Activated CD8-positive, alpha-beta memory T cell treated with anti-CD3 and anti-CD28 coated beads, Interleukin-2, amount 10 ng/mL, durations not matched to agents 7 days and 5 days (primary cell): ENCODE measurements around the gene PLA2G4E. TPM values are rescaled to one million over a fixed set of nuclear protein-coding genes. Genes with fewer than 3 reads are reported as not detected.

ENCODE experiments used
- ATAC-seq: fragments of 150-1000 bp; cut with Tn5 transposase; one replicate; pipeline ENCODE4 v1.10.0; 2021; ENCODE audit warnings: moderate library complexity
- CTCF ChIA-PET: fragments of 350-600 bp; sonication (Branson Sonifier 250); formaldehyde crosslinking; loops from one replicate; lab custom pipeline; 2021; ENCODE audit warnings: antibody characterized with exemption; lab: Charles Lee
- DNase-seq: peaks from one replicate; pipeline ENCODE4 v3.0.0-alpha.2; 2020
- H3K27ac Mint-ChIP-seq: one replicate; pipeline ENCODE4 v1.8.0; 2021; ENCODE audit warnings: mild to moderate bottlenecking, mixed read lengths
- H3K27me3 Mint-ChIP-seq: one replicate; pipeline ENCODE4 v1.8.0; 2021; ENCODE audit warnings: mixed read lengths
- H3K36me3 Mint-ChIP-seq: one replicate; pipeline ENCODE4 v1.8.0; 2021; ENCODE audit warnings: mild to moderate bottlenecking, mixed read lengths
- H3K4me1 Mint-ChIP-seq: one replicate; pipeline ENCODE4 v1.8.0; 2021; ENCODE audit warnings: mixed read lengths
- H3K4me3 Mint-ChIP-seq: one replicate; pipeline ENCODE4 v1.8.0; 2021; ENCODE audit warnings: mild to moderate bottlenecking, moderate library complexity, mixed read lengths
- H3K9me3 Mint-ChIP-seq: one replicate; pipeline ENCODE4 v1.8.0; 2022; ENCODE audit warnings: low read depth, mixed read lengths
- total RNA-seq, 2 experiments: library from RNA; stranded (reverse); gene quantifications; one replicate each; pipeline ENCODE4 v1.2.3, GENCODE V29; 2021

Gene PLA2G4E, protein sequence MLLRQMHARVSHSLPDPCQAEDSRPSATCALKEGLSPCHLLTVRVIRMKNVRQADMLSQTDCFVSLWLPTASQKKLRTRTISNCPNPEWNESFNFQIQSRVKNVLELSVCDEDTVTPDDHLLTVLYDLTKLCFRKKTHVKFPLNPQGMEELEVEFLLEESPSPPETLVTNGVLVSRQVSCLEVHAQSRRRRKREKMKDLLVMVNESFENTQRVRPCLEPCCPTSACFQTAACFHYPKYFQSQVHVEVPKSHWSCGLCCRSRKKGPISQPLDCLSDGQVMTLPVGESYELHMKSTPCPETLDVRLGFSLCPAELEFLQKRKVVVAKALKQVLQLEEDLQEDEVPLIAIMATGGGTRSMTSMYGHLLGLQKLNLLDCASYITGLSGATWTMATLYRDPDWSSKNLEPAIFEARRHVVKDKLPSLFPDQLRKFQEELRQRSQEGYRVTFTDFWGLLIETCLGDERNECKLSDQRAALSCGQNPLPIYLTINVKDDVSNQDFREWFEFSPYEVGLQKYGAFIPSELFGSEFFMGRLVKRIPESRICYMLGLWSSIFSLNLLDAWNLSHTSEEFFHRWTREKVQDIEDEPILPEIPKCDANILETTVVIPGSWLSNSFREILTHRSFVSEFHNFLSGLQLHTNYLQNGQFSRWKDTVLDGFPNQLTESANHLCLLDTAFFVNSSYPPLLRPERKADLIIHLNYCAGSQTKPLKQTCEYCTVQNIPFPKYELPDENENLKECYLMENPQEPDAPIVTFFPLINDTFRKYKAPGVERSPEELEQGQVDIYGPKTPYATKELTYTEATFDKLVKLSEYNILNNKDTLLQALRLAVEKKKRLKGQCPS
- under 1 TPM in 1 of 2 experiments, not detected in 1; 0.05 TPM for total RNA-seq

- Mint-ChIP-seq H3K27ac (no peak within 1 kb of the TSS), H3K4me3 (no peak within 1 kb of the TSS), H3K27me3 (peaks cover 14% of the 10 kb centered on the region), H3K4me1 (no peaks in the 10 kb centered on the region), H3K9me3 (no peaks in the 10 kb centered on the region), H3K36me3 (no peaks in the 10 kb centered on the region)
- ATAC-seq = no peak
- DNase-seq = no peak
- CTCF ChIA-PET = no interaction called here
Measured at GRCh38 chr15:42020713-42021273, at the start of gene PLA2G4E. TSS of gene PLA2G4E (minus strand) at chr15:42021042. CDS start at chr15:42021030, 12 bp downstream.

DNA sequence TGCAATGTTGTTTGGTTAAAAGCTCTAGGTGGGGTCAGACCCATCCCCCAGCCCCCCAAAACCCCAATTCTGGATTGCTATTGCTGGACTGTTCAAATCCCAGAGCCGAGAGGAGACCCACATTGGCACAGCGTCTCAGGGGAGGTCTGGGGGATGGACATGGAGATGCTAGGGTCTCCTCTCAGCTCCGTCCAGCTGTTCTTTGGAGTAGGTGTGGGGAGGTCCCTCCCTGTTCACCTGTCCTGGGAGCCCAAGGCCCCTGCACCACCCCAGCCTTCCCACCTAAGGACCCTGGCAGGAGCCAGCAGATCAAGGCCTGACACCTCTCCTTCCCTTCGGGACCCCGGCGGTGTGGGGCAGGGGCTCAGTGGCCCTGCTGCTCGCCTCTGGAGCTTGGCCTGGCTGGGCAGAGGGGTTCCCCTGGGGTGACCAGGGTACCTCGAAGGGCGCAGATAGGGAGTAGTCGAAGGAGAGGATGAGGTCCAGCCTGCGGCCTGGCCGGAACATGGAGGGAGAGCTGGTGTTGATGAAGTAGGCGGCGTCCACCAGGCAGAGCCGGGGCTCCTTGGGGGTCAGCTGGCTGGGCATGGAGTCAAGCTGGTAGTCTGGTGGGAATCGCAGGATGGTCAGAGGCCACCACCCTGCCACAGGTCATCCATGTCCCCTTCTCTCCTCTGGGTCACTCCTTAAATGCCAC lies 49.6 kb upstream of the PLA2G4E start:
- Mint-ChIP-seq H3K36me3 (no peaks in the 10 kb centered on the region), H3K27ac (no peak overlapping the region), H3K4me3 (no peak overlapping the region), H3K4me1 (no peaks in the 10 kb centered on the region), H3K27me3 (peaks cover 7% of the 10 kb centered on the region), H3K9me3 (no peaks in the 10 kb centered on the region)
- ATAC-seq = no peak
- peak; percentile 34 for DNase-seq
- CTCF ChIA-PET = interaction anchor here (1.2 to 1.8 kb wide), 3 partner anchors 9 to 14 kb away, joined by 3 to 6 read pairs (median 4); no protein-coding TSS in a partner anchor

DNA sequence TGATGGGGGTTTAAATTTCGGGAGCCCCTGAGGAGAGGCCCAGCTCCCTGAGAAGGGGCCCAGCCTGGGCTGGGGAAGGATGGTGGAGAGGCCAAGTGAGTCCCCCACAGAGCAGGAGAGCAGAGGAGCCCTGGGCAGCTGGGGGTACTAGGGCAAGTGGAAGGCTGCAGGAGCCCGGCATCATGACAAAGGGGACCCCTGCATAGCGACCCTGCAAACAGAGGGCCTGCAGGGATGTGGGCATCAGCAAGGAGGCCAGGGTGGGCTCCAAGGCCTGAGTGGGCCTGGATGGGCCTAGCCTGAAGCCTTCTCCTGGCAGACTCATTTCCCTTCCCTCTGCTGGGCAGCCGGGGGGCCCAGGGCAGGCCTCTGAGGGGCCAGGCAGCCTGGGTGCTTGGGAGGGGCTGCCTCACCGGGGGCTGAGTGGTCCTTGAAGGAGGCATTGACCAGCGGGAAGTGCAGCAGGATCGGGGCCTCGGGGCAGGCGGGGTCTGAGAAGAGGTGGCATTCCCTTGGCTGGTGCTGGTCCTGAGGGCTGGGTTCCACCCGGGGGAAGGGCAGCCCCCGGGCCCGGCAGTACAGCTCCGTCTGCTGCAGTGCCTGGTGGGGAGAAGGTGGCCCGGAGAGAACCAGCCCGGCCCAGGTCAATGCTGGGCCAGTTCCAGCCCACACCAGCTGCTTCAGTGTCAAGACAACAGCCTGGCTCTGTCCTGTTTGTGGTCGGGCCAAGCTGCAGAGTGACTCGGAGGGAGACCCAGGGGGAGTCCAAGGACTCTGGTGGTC lies 48.8 kb upstream of the PLA2G4E start:
- ATAC-seq = no peak
- CTCF ChIA-PET = interaction anchor here (1.2 to 1.8 kb wide), 3 partner anchors 9 to 14 kb away, joined by 3 to 6 read pairs (median 6); no protein-coding TSS in a partner anchor
- peaks cover 11% of the 10 kb centered on the region for H3K27me3 Mint-ChIP-seq
- H3K4me1 Mint-ChIP-seq = no peaks in the 10 kb centered on the region
- no peaks in the 10 kb centered on the region for H3K9me3 Mint-ChIP-seq
- H3K4me3 Mint-ChIP-seq = no peak overlapping the region
- H3K36me3 Mint-ChIP-seq = no peaks in the 10 kb centered on the region
- H3K27ac Mint-ChIP-seq = no peak overlapping the region
- DNase-seq = no peak

- peaks cover 13% of the 10 kb centered on the region for H3K27me3 Mint-ChIP-seq
- DNase-seq (no peak), ATAC-seq (no peak)
- no peaks in the 10 kb centered on the region for H3K9me3 Mint-ChIP-seq
- no peaks in the 10 kb centered on the region for H3K36me3 Mint-ChIP-seq
- CTCF ChIA-PET = interaction anchor here (1.8 kb wide), 1 partner anchor 15 kb away, joined by 6 read pairs; no protein-coding TSS in a partner anchor
- no peak overlapping the region for H3K27ac Mint-ChIP-seq
- H3K4me3 Mint-ChIP-seq = no peak overlapping the region
- H3K4me1 Mint-ChIP-seq = no peaks in the 10 kb centered on the region
Measured at GRCh38 chr15:42069025-42069424, 48.2 kb upstream of the PLA2G4E start.

DNA sequence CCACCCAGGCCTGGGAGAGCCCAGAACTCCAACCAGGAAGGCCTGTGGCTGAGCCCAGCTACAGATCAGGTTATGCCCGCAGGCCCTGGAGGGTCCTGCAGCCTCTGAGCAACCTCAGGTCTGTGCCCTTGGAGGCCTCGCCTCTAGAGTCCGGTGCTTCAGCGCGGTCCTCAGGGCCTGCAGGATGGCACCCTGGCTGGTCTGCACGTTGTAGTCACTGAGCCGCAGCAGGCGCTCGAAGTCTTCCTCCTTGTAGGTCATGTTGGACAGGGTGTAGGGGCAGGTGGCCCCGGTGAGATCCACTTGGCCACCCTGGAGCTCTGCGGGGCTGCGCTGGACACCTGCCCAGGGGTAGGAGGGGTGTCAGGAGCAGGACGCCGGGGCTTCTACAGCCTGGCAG lies 47.8 kb upstream of the PLA2G4E start:
- H3K4me3 Mint-ChIP-seq = no peak overlapping the region
- H3K36me3 Mint-ChIP-seq = no peaks in the 10 kb centered on the region
- ATAC-seq (no peak), DNase-seq (no peak)
- no peaks in the 10 kb centered on the region for H3K9me3 Mint-ChIP-seq
- no peak overlapping the region for H3K27ac Mint-ChIP-seq
- CTCF ChIA-PET = interaction anchor here (1.8 kb wide), 1 partner anchor 15 kb away, joined by 6 read pairs; no protein-coding TSS in a partner anchor
- no peaks in the 10 kb centered on the region for H3K4me1 Mint-ChIP-seq
- H3K27me3 Mint-ChIP-seq = peaks cover 16% of the 10 kb centered on the region

- CTCF ChIA-PET = interaction anchor here (0.6 to 1.3 kb wide), 6 partner anchors 15 to 122 kb away, joined by 3 to 5 read pairs (median 3); no protein-coding TSS in a partner anchor
- Mint-ChIP-seq H3K36me3 (no peaks in the 10 kb centered on the region), H3K9me3 (no peaks in the 10 kb centered on the region), H3K4me3 (no peak overlapping the region), H3K4me1 (no peaks in the 10 kb centered on the region), H3K27ac (no peak overlapping the region), H3K27me3 (peaks cover 18% of the 10 kb centered on the region)
- ATAC-seq (no peak), DNase-seq (peak; percentile 18)
Measured at GRCh38 chr15:42066764-42067415, 46.0 kb upstream of the PLA2G4E start.

DNA sequence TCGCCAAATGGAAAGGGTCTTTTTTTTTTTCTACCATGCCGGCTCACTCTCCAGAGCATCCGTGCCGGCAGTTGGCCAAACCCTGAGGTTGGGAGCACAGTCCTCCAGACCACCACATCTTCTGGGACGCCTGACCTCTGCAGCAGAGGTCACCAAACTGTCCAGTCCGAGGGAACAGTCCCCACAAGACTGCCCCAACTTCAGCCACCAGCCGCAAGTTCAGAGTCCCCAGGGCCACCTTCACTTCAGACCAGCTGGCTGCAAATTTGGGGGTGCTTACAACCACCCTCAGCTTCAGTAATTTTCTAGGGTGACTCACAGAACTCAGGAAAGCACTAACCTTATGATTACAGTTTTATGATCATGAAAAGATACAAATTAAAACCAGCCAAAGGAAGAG lies 44.6 kb upstream of the PLA2G4E start:
- DNase-seq = peak; percentile 21
- H3K27me3 Mint-ChIP-seq = peaks cover 24% of the 10 kb centered on the region
- no peak overlapping the region for H3K27ac Mint-ChIP-seq
- CTCF ChIA-PET = interaction anchor here (0.7 to 0.9 kb wide), 2 partner anchors 18 to 312 kb away, joined by 3 read pairs; no protein-coding TSS in a partner anchor
- no peaks in the 10 kb centered on the region for H3K9me3 Mint-ChIP-seq
- no peak overlapping the region for H3K4me3 Mint-ChIP-seq
- no peaks in the 10 kb centered on the region for H3K4me1 Mint-ChIP-seq
- ATAC-seq = no peak
- H3K36me3 Mint-ChIP-seq = no peaks in the 10 kb centered on the region

DNA sequence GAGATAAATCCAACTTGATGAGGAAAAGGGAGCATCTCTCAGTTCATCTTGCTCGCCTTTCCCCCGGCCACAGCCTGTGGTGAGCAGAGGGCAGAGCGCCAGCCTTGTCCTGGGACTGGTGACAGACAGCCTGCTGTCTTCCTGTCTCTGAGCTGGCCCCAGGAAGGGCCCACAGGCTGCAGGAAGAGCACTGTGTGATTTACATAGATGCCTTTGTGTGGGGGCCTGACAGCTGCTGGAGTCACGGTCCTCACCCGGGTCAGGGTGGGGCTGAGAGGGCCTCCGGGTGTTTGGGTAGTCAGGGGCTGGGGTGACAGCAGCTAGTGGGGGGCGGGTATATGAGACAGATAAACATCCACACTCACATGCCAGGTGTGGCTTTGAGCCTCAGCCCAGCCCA lies 44.2 kb upstream of the PLA2G4E start:
- H3K36me3 Mint-ChIP-seq = no peaks in the 10 kb centered on the region
- H3K9me3 Mint-ChIP-seq = no peaks in the 10 kb centered on the region
- CTCF ChIA-PET = interaction anchor here (0.7 to 0.9 kb wide), 3 partner anchors 12 to 312 kb away, joined by 3 to 4 read pairs (median 3); no protein-coding TSS in a partner anchor
- ATAC-seq = no peak
- peak; percentile 33 for DNase-seq
- no peak overlapping the region for H3K4me3 Mint-ChIP-seq
- H3K4me1 Mint-ChIP-seq = peaks cover 2% of the 10 kb centered on the region
- H3K27me3 Mint-ChIP-seq = peaks cover 24% of the 10 kb centered on the region
- no peak overlapping the region for H3K27ac Mint-ChIP-seq

GRCh38 chr15:42064271-42064670 lies 43.4 kb upstream of the PLA2G4E start:
- no peak overlapping the region for H3K27ac Mint-ChIP-seq
- no peak for ATAC-seq
- peak; percentile 37 for DNase-seq
- no peak overlapping the region for H3K4me3 Mint-ChIP-seq
- H3K9me3 Mint-ChIP-seq = no peaks in the 10 kb centered on the region
- no peaks in the 10 kb centered on the region for H3K36me3 Mint-ChIP-seq
- peaks cover 3% of the 10 kb centered on the region for H3K4me1 Mint-ChIP-seq
- CTCF ChIA-PET = interaction anchor here (0.6 kb wide), 1 partner anchor 50 kb away, joined by 3 read pairs; no protein-coding TSS in a partner anchor
- H3K27me3 Mint-ChIP-seq = peaks cover 25% of the 10 kb centered on the region

GRCh38 chr15:42063122-42063848 lies 42.4 kb upstream of the PLA2G4E start:
- H3K4me3 Mint-ChIP-seq = no peak overlapping the region
- no peak overlapping the region for H3K27ac Mint-ChIP-seq
- no peaks in the 10 kb centered on the region for H3K9me3 Mint-ChIP-seq
- peaks cover 3% of the 10 kb centered on the region for H3K4me1 Mint-ChIP-seq
- CTCF ChIA-PET = interaction anchor here (0.6 to 4.7 kb wide), 3 partner anchors 11 to 341 kb away, joined by 3 to 47 read pairs (median 5); no protein-coding TSS in a partner anchor
- no peak for ATAC-seq
- no peaks in the 10 kb centered on the region for H3K36me3 Mint-ChIP-seq
- peaks cover 29% of the 10 kb centered on the region for H3K27me3 Mint-ChIP-seq
- DNase-seq = peak; percentile 28

- Mint-ChIP-seq H3K4me1 (peaks cover 3% of the 10 kb centered on the region), H3K27me3 (peaks cover 39% of the 10 kb centered on the region), H3K27ac (no peak overlapping the region), H3K4me3 (no peak overlapping the region), H3K36me3 (no peaks in the 10 kb centered on the region), H3K9me3 (no peaks in the 10 kb centered on the region)
- ATAC-seq (no peak), DNase-seq (no peak)
- CTCF ChIA-PET = interaction anchor here (1.3 to 4.7 kb wide), 4 partner anchors 9 to 74 kb away, joined by 3 to 47 read pairs (median 4); no protein-coding TSS in a partner anchor
Measured at GRCh38 chr15:42062284-42062806, 41.5 kb upstream of the PLA2G4E start.
